Tibial nerve (tissue), 3 donors: ENCODE measurements around the gene PKNOX2.

Experiments
- POLR2A ChIP-seq, 2 donors: fragments of 450-650 bp; IDR thresholded peaks; one replicate each; pipeline ENCODE4 v1.6.1; 2017; ENCODE audit warnings: antibody characterized with exemption in 2 of 2, mild to moderate bottlenecking in 2 of 2, moderate library complexity in 2 of 2
- TF ChIP-seq, protein P1 (sequence below), 5 experiments: fragments of 200-600 bp in 3 of 5; fragments of 450-650 bp in 2 of 5; sonication (generic) in 3 of 5; IDR thresholded peaks; one replicate each; pipeline ENCODE4 v1.5.1; 2016 to 2019; ENCODE audit warnings: antibody characterized with exemption in 5 of 5, mild to moderate bottlenecking in 3 of 5, moderate library complexity in 2 of 5

DNA sequence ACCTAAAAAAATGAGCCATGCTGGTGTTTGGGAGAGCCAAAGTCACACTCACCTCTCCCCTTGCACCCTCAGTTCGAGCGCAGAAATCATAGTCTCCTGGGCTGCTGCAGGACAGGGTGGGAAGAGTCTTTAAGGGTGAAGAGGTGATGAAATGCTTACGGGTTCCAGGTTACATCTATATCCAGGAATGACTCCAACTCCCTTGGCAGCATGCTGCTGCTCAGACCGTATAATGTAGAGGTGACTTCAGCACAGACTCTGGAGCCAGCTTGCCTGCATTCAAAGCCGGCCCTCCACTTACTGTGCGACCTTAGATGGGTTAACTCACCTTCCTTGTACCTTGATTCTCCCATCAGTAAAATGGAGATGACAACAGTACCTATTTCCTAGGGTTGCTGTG, 17.3 kb upstream of the PKNOX2 start:
- TF ChIP-seq, protein P1, sequence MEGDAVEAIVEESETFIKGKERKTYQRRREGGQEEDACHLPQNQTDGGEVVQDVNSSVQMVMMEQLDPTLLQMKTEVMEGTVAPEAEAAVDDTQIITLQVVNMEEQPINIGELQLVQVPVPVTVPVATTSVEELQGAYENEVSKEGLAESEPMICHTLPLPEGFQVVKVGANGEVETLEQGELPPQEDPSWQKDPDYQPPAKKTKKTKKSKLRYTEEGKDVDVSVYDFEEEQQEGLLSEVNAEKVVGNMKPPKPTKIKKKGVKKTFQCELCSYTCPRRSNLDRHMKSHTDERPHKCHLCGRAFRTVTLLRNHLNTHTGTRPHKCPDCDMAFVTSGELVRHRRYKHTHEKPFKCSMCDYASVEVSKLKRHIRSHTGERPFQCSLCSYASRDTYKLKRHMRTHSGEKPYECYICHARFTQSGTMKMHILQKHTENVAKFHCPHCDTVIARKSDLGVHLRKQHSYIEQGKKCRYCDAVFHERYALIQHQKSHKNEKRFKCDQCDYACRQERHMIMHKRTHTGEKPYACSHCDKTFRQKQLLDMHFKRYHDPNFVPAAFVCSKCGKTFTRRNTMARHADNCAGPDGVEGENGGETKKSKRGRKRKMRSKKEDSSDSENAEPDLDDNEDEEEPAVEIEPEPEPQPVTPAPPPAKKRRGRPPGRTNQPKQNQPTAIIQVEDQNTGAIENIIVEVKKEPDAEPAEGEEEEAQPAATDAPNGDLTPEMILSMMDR (IDR thresholded peaks at IDR 0.05): no peak
- no peak for TF ChIP-seq POLR2A (IDR thresholded peaks at IDR 0.05)
